HepG2 (cell line): ENCODE results near the gene DPT. TPM values are rescaled to one million over a fixed set of nuclear protein-coding genes. Genes with fewer than 3 reads are reported as not detected.

ENCODE experiments used
- ATAC-seq: fragments of 200-7000 bp; cut with Tn5 transposase; 3 replicates; pipeline ENCODE4 v1.9.1; 2020; ENCODE audit warnings: mild to moderate bottlenecking, moderate library complexity
- BruUV-seq: library from RNA; stranded (reverse); fragments of 400-500 nt; replicated peaks from 2 replicates; lab custom pipeline; 2021; lab: Mats Ljungman, UMichigan
- CTCF ChIA-PET: fragments of 300-600 bp; formaldehyde crosslinking; extraction: SDS; loops from one replicate; lab custom pipeline; 2021; ENCODE audit warnings: low total read pairs, inconsistent platforms, low intra/inter-chr PET ratio; lab: Yijun Ruan, JAX
- POLR2A ChIA-PET: fragments of 350-600 bp; sonication (Branson Sonifier 250); formaldehyde crosslinking; loops from one replicate; lab custom pipeline; 2020; ENCODE audit warnings: antibody characterized with exemption, inconsistent platforms; lab: Yijun Ruan, JAX
- DNase-seq: peaks from one replicate; pipeline ENCODE4 v3.0.0-alpha.2; 2015; ENCODE audit warnings: low spot score
- FAIRE-seq: peaks from 3 replicates; lab custom pipeline; 2011; peaks lifted over from hg19 to GRCh38; lab: Jason Lieb, UNC
- H2AFZ ChIP-seq: one replicate; pipeline ENCODE4 v1.6.1; 2011; ENCODE audit warnings: low read length, inconsistent platforms
- H3K27ac ChIP-seq: fragments of 300-600 bp; 3 replicates; pipeline ENCODE4 v1.8.0; 2011; ENCODE audit warnings: mixed run types, mild to moderate bottlenecking, mixed read lengths, low read length, inconsistent platforms; ENCODE audit not compliant: insufficient read depth; ENCODE audit errors: extremely low read length
- H3K27me3 ChIP-seq, 2 experiments: fragments of 200-600 bp in 1 of 2; 2 replicates in 1 of 2; 3 replicates in 1 of 2; pipeline versions ENCODE4 v1.6.0 to v1.8.0; 2011; ENCODE audit warnings: low read length in 2 of 2, mild to moderate bottlenecking in 2 of 2, moderate library complexity in 2 of 2, inconsistent platforms in 1 of 2; ENCODE audit not compliant: insufficient read depth in 2 of 2, control insufficient read depth in 1 of 2
- H3K36me3 ChIP-seq, 2 experiments: fragments of 200-600 bp in 1 of 2; replicated peaks in 1 of 2; 2 replicates in 1 of 2; 3 replicates in 1 of 2; pipeline versions ENCODE4 v1.5.1 to v1.8.0; 2011; ENCODE audit warnings: low read length in 2 of 2, inconsistent platforms in 1 of 2; ENCODE audit not compliant: insufficient read depth in 2 of 2, control insufficient read depth in 1 of 2
- H3K4me1 ChIP-seq: 2 replicates; pipeline ENCODE4 v1.5.1; 2012; ENCODE audit warnings: low read length, inconsistent platforms; ENCODE audit not compliant: insufficient read depth
- H3K4me2 ChIP-seq: 2 replicates; pipeline ENCODE4 v1.6.0; 2011; ENCODE audit warnings: low read depth, low read length, inconsistent platforms
- H3K4me3 ChIP-seq, 3 experiments: fragments of 200-600 bp in 1 of 3; sonication (generic), shearing (Covaris generic) in 1 of 3; replicated peaks in 1 of 3; 2 replicates each; pipeline ENCODE4 v1.5.1; 2011 to 2016; ENCODE audit warnings: low read length in 3 of 3, inconsistent platforms in 2 of 3, low read depth in 2 of 3, mild to moderate bottlenecking in 2 of 3, control low read depth in 1 of 3, mixed read lengths in 1 of 3; ENCODE audit not compliant: insufficient read depth in 1 of 3
- H3K79me2 ChIP-seq: one replicate; pipeline ENCODE4 v1.6.1; 2011; ENCODE audit warnings: low read length, inconsistent platforms; ENCODE audit not compliant: insufficient read depth
- H3K9ac ChIP-seq: 2 replicates; pipeline ENCODE4 v1.6.0; 2011; ENCODE audit warnings: mild to moderate bottlenecking, low read depth, low read length, inconsistent platforms; ENCODE audit not compliant: insufficient read depth
- H3K9me3 ChIP-seq: 2 replicates; pipeline ENCODE4 v1.5.1; 2012; ENCODE audit warnings: mild to moderate bottlenecking, low read length
- H4K20me1 ChIP-seq: 2 replicates; pipeline ENCODE4 v1.6.0; 2011; ENCODE audit warnings: inconsistent platforms, mild to moderate bottlenecking, low read length, moderate library complexity; ENCODE audit not compliant: insufficient read depth
- ARNT ChIP-seq: fragments of 450-650 bp; IDR thresholded peaks from 2 replicates; pipeline ENCODE4 v1.6.1; 2017
- FOXP4 ChIP-seq: sonication (generic); formaldehyde crosslinking; IDR thresholded peaks from 2 replicates; pipeline ENCODE4 v1.4.0; 2020; ENCODE audit warnings: missing genetic modification reagents
- HIC2 ChIP-seq: sonication (generic); formaldehyde crosslinking; IDR thresholded peaks from 2 replicates; pipeline ENCODE4 v1.9.0; 2022; ENCODE audit warnings: low read depth, missing genetic modification reagents
- HNF1B ChIP-seq: sonication (generic); formaldehyde crosslinking; IDR thresholded peaks from 2 replicates; pipeline ENCODE4 v1.5.1; 2020; ENCODE audit warnings: mild to moderate bottlenecking, moderate library complexity, missing genetic modification reagents
- HNRNPL ChIP-seq: fragments of 200-400 bp; formaldehyde crosslinking; IDR thresholded peaks from 2 replicates; pipeline ENCODE4 v1.6.1; 2017; ENCODE audit warnings: mild to moderate bottlenecking, low read depth, low read length
- KAT2B ChIP-seq: fragments of 150-350 bp; IDR thresholded peaks from 2 replicates; pipeline ENCODE4 v1.6.1; 2014; ENCODE audit warnings: low read depth, low read length, borderline replicate concordance
- KDM5B ChIP-seq: sonication (generic); formaldehyde crosslinking; IDR thresholded peaks from 2 replicates; pipeline ENCODE4 v1.4.0; 2020; ENCODE audit warnings: missing genetic modification reagents, mild to moderate bottlenecking, borderline replicate concordance
- KLF15 ChIP-seq: sonication (generic); formaldehyde crosslinking; IDR thresholded peaks from 2 replicates; pipeline ENCODE4 v1.8.1; 2023; ENCODE audit warnings: borderline replicate concordance, mild to moderate bottlenecking, inconsistent platforms, missing genetic modification reagents, mixed read lengths
- MLX ChIP-seq: IDR thresholded peaks from 2 replicates; pipeline ENCODE4 v1.6.1; 2016
- MTF2 ChIP-seq: sonication (generic); formaldehyde crosslinking; IDR thresholded peaks from 2 replicates; pipeline ENCODE4 v1.5.0; 2020; ENCODE audit warnings: missing genetic modification reagents, borderline replicate concordance
- SNRNP70 ChIP-seq: fragments of 200-400 bp; formaldehyde crosslinking; IDR thresholded peaks from 2 replicates; pipeline ENCODE4 v1.6.1; 2017; ENCODE audit warnings: mild to moderate bottlenecking, low read depth, low read length, moderate library complexity
- STAT6 ChIP-seq: sonication (generic); formaldehyde crosslinking; IDR thresholded peaks from 2 replicates; pipeline ENCODE4 v1.4.0; 2020; ENCODE audit warnings: missing genetic modification reagents, mild to moderate bottlenecking, borderline replicate concordance
- ZNF563 ChIP-seq: sonication (generic); formaldehyde crosslinking; IDR thresholded peaks from 2 replicates; pipeline ENCODE4 v1.8.0; 2022; ENCODE audit warnings: mild to moderate bottlenecking, moderate library complexity, missing genetic modification reagents
- ZNF567 ChIP-seq: sonication (generic); formaldehyde crosslinking; IDR thresholded peaks from 2 replicates; pipeline ENCODE4 v1.8.1; 2023; ENCODE audit warnings: mild to moderate bottlenecking, missing genetic modification reagents, borderline replicate concordance
- ZNF644 ChIP-seq: IDR thresholded peaks from 2 replicates; pipeline ENCODE4 v1.6.1; 2016; ENCODE audit warnings: low read depth
- ZSCAN9 ChIP-seq: IDR thresholded peaks from 2 replicates; pipeline ENCODE4 v1.6.1; 2016; ENCODE audit warnings: borderline replicate concordance
- WGBS: methylation state at CpG from one replicate; pipeline ENCODE4 v1.1.6; 2017; ENCODE audit warnings: low lambda C conversion rate; 5-methylcytosine and 5-hydroxymethylcytosine counted together
- in situ Hi-C: cut with HindIII; loops from 2 replicates; pipeline ENCODE4 v1.10.0; 2017; ENCODE audit warnings: low pct_unique_long_range_greater_than_20kb; ENCODE audit not compliant: extremely low pct_ligation_motif_present
- intact Hi-C: fragments of 100-400 bp; cut with micrococcal nuclease; formaldehyde crosslinking; loops from one replicate; pipeline ENCODE4 v1.10.0; 2022; ENCODE audit not compliant: unreplicated experiment
- polyA plus RNA-seq, 8 experiments: library from polyadenylated mRNA; depleted of rRNA in 3 of 8; stranded (reverse) in 7 of 8; unstranded in 1 of 8; fragments of >200 nt; fragmentation: Illumina TruSeq in 4 of 8; extraction: Trizol in 4 of 8; gene quantifications; 2 replicates each; pipeline versions ENCODE4 v1.2.1 to v1.2.3, GENCODE V29; 2011 to 2016; ENCODE audit warnings: low read depth in 4 of 8, missing spikeins in 1 of 8, mixed read lengths in 1 of 8; ENCODE audit not compliant: insufficient read depth in 1 of 8
- total RNA-seq, 5 experiments: library from RNA; depleted of rRNA; stranded (reverse); fragments of >200 nt; fragmentation: Illumina TruSeq; extraction: Trizol; gene quantifications; 2 replicates each; pipeline ENCODE4 v1.2.3, GENCODE V29; 2016; ENCODE audit warnings: low read depth in 1 of 5

The DPT gene
- total and polyA plus RNA-seq, 2 of the 13 experiments (the other 11 are each of a cell fraction or from before 2014, with no cell fraction given) = 0.04 TPM; not detected in 1

- Histone ChIP-seq H3K79me2 (no peaks in the 10 kb centered on the region), H3K36me3 (no peaks in the 10 kb centered on the region), H3K27me3 (no peaks in the 10 kb centered on the region; a peak in 2 of 5 replicates), H3K4me2 (no peak overlapping the region), H3K4me1 (peaks cover 48% of the 10 kb centered on the region), H2AFZ (no peak overlapping the region), H3K27ac (no peak overlapping the region), H3K9me3 (no peaks in the 10 kb centered on the region), H4K20me1 (no peaks in the 10 kb centered on the region), H3K9ac (no peak overlapping the region), H3K4me3 (no peak overlapping the region)
- BruUV-seq = no TSS peak
- DNase-seq (no peak), FAIRE-seq (no peak), ATAC-seq (no peak)
- 64% methylated on average over 4 of the region's 4 CpGs for WGBS
- intact Hi-C loops (no loop called here), in situ Hi-C loops (no loop called here)
- ChIA-PET POLR2A (no interaction called here), CTCF (no interaction called here)
- no peak for TF ChIP-seq MTF2
- TF ChIP-seq HNRNPL = no peak
- TF ChIP-seq MLX (CRISPR knock-in tag) = no peak
- no peak for TF ChIP-seq ZNF567 (CRISPR knock-in tag)
- TF ChIP-seq ZSCAN9 (CRISPR knock-in tag) = no peak
- TF ChIP-seq ARNT = no peak
- TF ChIP-seq SNRNP70 = no peak
- TF ChIP-seq FOXP4 (CRISPR knock-in tag) = no peak
- TF ChIP-seq STAT6 (CRISPR knock-in tag) = no peak
- TF ChIP-seq HNF1B (CRISPR knock-in tag) = no peak
- TF ChIP-seq ZNF563 (CRISPR knock-in tag) = no peak
- no peak for TF ChIP-seq KAT2B
- TF ChIP-seq KLF15 = no peak
- TF ChIP-seq HIC2 (CRISPR knock-in tag) = no peak
- no peak for TF ChIP-seq KDM5B (CRISPR knock-in tag)
- no peak for TF ChIP-seq ZNF644
These were observed 39.0 kb upstream of the DPT start for GRCh38 chr1:168767894-168768584.
